GM23248 (cell line): ENCODE results near the gene SLC29A3.

ENCODE experiments used
- EZH2 ChIP-seq: fragments of 200-600 bp; sonication (generic); IDR thresholded peaks from 2 replicates; pipeline ENCODE4 v1.6.1; 2018; ENCODE audit warnings: antibody characterized with exemption, mild to moderate bottlenecking; ENCODE audit not compliant: insufficient read depth, poor library complexity, severe bottlenecking
- EZH2phosphoT487 ChIP-seq: fragments of 200-600 bp; sonication (generic); IDR thresholded peaks from 2 replicates; pipeline ENCODE4 v1.6.1; 2018; ENCODE audit warnings: antibody characterized with exemption, moderate library complexity, mild to moderate bottlenecking, low read depth; ENCODE audit not compliant: insufficient read depth

- TF ChIP-seq EZH2 (no peak), EZH2phosphoT487 (no peak)
Observed at GRCh38 chr10:71314694-71315225, 4.3 kb upstream of the SLC29A3 start.
